Loucy (cell line): ENCODE results near the gene VPS13A.

Experiments
- CTCF ChIP-seq: fragments of 200-600 bp; sonication (generic); conservative IDR thresholded peaks from 2 replicates; pipeline ENCODE4 v1.5.1; 2014; ENCODE audit warnings: mild to moderate bottlenecking, antibody characterized with exemption, low read length
- EZH2phosphoT487 ChIP-seq: fragments of 200-600 bp; IDR thresholded peaks from 2 replicates; pipeline ENCODE4 v1.6.1; 2018; ENCODE audit warnings: antibody characterized with exemption, mild to moderate bottlenecking, moderate library complexity, borderline replicate concordance

- no peak for TF ChIP-seq CTCF
- TF ChIP-seq EZH2phosphoT487: no peak
Measured at GRCh38 chr9:77175151-77175550, 2.2 kb upstream of the VPS13A start.
